ENCODE data around the gene SLIT3.

SLIT3 gene

GRCh38 chr5:169100735-169101075 lies 200.2 kb downstream of the SLIT3 start:
- Histone ChIP-seq H3K36me3 (ENCODE audit: low read length) (no peaks in the 10 kb centered on the region), H3F3A (ENCODE audit: insufficient read depth) (no peaks in the 10 kb centered on the region), H3K9me2 (replicated peaks; ENCODE audit: insufficient read depth, low read length) (no peaks in the 10 kb centered on the region), H3K9ac (ENCODE audit: low read length) (no peak overlapping the region), H2AFZ (ENCODE audit: low read depth, low read length, severe bottlenecking) (no peak overlapping the region), H3K27ac (ENCODE audit: low read depth, low read length) (no peak overlapping the region), H3K9me3 (ENCODE audit: insufficient read depth, low read length) (no peaks in the 10 kb centered on the region), H3K4me2 (ENCODE audit: low read depth, low read length, poor library complexity, severe bottlenecking) (no peak overlapping the region), H3K4me3 (ENCODE audit: insufficient read depth, low read length, poor library complexity, severe bottlenecking) (no peak overlapping the region), H4K20me1 (ENCODE audit: low read depth, low read length) (no peaks in the 10 kb centered on the region), H3K79me2 (ENCODE audit: insufficient read depth, low read length) (no peaks in the 10 kb centered on the region), H3K27me3 (ENCODE audit: low read length) (no peaks in the 10 kb centered on the region)
- no peak for TF ChIP-seq CTCF (IDR thresholded peaks at IDR 0.05; ENCODE audit: insufficient read depth, low read length, poor library complexity, severe bottlenecking)
- no peak for TF ChIP-seq EZH2phosphoT487 (conservative IDR thresholded peaks at IDR 0.05; ENCODE audit: low read length)

- Histone ChIP-seq H3K9ac (ENCODE audit: low read length) (no peak overlapping the region), H3K4me2 (ENCODE audit: low read depth, low read length, poor library complexity, severe bottlenecking) (no peak overlapping the region), H3K9me3 (ENCODE audit: insufficient read depth, low read length) (no peaks in the 10 kb centered on the region), H3K9me2 (replicated peaks; ENCODE audit: insufficient read depth, low read length) (no peaks in the 10 kb centered on the region), H3K36me3 (ENCODE audit: low read length) (no peaks in the 10 kb centered on the region), H3K27me3 (ENCODE audit: low read length) (no peaks in the 10 kb centered on the region), H3K79me2 (ENCODE audit: insufficient read depth, low read length) (no peaks in the 10 kb centered on the region), H3K27ac (ENCODE audit: low read depth, low read length) (no peak overlapping the region), H4K20me1 (ENCODE audit: low read depth, low read length) (no peaks in the 10 kb centered on the region), H3F3A (ENCODE audit: insufficient read depth) (no peaks in the 10 kb centered on the region), H2AFZ (ENCODE audit: low read depth, low read length, severe bottlenecking) (no peak overlapping the region), H3K4me3 (ENCODE audit: insufficient read depth, low read length, poor library complexity, severe bottlenecking) (no peak overlapping the region)
- TF ChIP-seq CTCF (IDR thresholded peaks at IDR 0.05; ENCODE audit: insufficient read depth, low read length, poor library complexity, severe bottlenecking): no peak
- TF ChIP-seq EZH2phosphoT487 (conservative IDR thresholded peaks at IDR 0.05; ENCODE audit: low read length): no peak
These were observed 200.9 kb downstream of the SLIT3 start for GRCh38 chr5:169099801-169100734.

- Histone ChIP-seq H2AFZ (ENCODE audit: low read depth, low read length, severe bottlenecking) (no peak overlapping the region), H3K4me2 (ENCODE audit: low read depth, low read length, poor library complexity, severe bottlenecking) (no peak overlapping the region), H3K36me3 (ENCODE audit: low read length) (no peaks in the 10 kb centered on the region), H3K27ac (ENCODE audit: low read depth, low read length) (no peak overlapping the region), H4K20me1 (ENCODE audit: low read depth, low read length) (no peaks in the 10 kb centered on the region), H3K27me3 (ENCODE audit: low read length) (no peaks in the 10 kb centered on the region), H3K9me2 (replicated peaks; ENCODE audit: insufficient read depth, low read length) (no peaks in the 10 kb centered on the region), H3K9ac (ENCODE audit: low read length) (no peak overlapping the region), H3K4me3 (ENCODE audit: insufficient read depth, low read length, poor library complexity, severe bottlenecking) (no peak overlapping the region), H3F3A (ENCODE audit: insufficient read depth) (no peaks in the 10 kb centered on the region), H3K79me2 (ENCODE audit: insufficient read depth, low read length) (no peaks in the 10 kb centered on the region), H3K9me3 (ENCODE audit: insufficient read depth, low read length) (no peaks in the 10 kb centered on the region)
- no peak for TF ChIP-seq EZH2phosphoT487 (conservative IDR thresholded peaks at IDR 0.05; ENCODE audit: low read length)
- TF ChIP-seq CTCF (IDR thresholded peaks at IDR 0.05; ENCODE audit: insufficient read depth, low read length, poor library complexity, severe bottlenecking): no peak
These were observed 202.4 kb downstream of the SLIT3 start for GRCh38 chr5:169098331-169099121.

All from SU-DHL-6 (cell line).